Measurements from ENCODE around the gene IL22RA1.

- TF ChIP-seq CTCF (conservative IDR thresholded peaks at IDR 0.05) (no peak), EZH2 (IDR thresholded peaks at IDR 0.05; ENCODE audit: low read depth) (no peak)
Measured at GRCh38 chr1:24179251-24179840, 36.4 kb upstream of the IL22RA1 start.
